ENCODE data around the gene CFB. TPM values are rescaled to one million over a fixed set of nuclear protein-coding genes. Genes with fewer than 3 reads are reported as not detected.
"Not testable (repeated sequence)": the region's sequence is repeated elsewhere in the genome, so short reads cannot be mapped to it uniquely, and the experiment has no call there.

Gene CFB
- total RNA-seq, 4 donors from 2014 or later, result 9.0 to 59.7 (median 39.6) TPM

DNA sequence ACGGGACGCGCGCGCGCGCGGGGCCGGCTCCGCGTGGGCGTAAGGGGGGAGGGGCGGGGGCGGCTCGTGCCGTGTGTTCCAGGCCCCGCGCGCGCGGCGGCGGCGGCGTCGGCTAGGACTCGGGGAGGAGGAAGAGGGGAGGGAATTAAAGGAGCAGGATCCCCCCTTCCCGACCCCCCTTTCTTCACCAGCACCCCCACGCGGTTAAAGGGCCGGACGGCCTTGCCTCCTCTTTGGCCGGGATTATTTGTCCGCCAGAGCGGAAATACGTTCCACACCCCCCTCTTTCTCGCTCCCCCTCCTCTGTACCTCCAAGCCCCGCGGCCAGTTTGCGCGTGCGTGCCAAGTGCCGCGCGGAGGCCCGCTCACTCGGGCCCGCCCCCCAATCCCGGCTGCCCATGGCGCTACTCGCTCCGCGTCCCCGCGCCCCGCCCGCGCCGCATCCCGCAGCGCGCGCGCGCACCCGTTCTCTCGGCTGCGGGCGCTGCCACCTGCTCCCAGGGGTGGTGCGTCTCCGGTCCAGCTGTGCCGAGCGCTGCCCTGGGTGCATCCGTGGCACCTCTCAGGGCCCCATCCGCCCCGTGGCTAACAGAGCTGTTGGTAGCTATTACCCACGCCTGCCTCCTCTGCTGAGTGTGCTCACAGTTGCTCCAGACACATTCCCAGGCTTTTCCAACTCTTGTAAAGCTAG is 43.8 kb upstream of the CFB start, which contains the start of gene ZBTB12:
TSS of gene ZBTB12 (minus strand) at position 134 of the 691 bp plus-strand sequence. CDS start 781 bp downstream, outside the sequence.
- intact Hi-C loops (cut with DNase I; ENCODE audit: low total_unique reads), result loop anchor here (5.0 kb wide), 1 partner anchor 50 kb away; no protein-coding TSS in a partner anchor
- peak within 1 kb of the TSS; percentile 80 to 92 (median 87) for H3K27ac ChIP-seq
- in situ Hi-C loops (cut with MboI; ENCODE audit: low pct_ligation_motif_present in 1 of 4, low pct_unique_long_range_greater_than_20kb in 1 of 4, low sequenced_read_pairs in 3 of 4), result loop anchor here in 1 of 4 donors (10.0 kb wide), 1 partner anchor 53 kb away; the partner anchor contains the start of genes NELFE and SKIC2

DNA sequence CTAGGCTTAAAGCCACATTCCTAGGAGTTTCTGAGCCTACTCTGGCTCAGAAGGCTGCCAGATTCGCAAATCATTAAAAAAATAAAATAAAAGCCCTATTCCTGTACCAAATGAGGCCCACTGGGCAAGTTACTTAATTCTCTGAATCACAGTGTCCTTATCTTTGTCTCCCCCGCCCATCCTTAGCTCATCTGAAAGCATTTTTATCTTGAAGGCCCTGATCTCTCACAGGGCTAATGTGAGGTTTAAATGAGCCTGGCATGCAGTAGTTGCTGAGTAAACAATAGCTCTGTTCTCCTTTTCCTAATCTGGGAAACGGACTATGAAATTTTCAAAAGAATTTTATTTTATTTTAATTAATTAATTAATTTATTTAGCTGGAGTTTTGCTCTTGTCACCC is 41.9 kb upstream of the CFB start:
- TF ChIP-seq POLR2A (IDR thresholded peaks at IDR 0.05) (no peak), POLR2AphosphoS5 (IDR thresholded peaks at IDR 0.05) (no peak), EP300 (IDR thresholded peaks at IDR 0.05; ENCODE audit: low read depth) (no peak)
- TF ChIP-seq, protein P1, sequence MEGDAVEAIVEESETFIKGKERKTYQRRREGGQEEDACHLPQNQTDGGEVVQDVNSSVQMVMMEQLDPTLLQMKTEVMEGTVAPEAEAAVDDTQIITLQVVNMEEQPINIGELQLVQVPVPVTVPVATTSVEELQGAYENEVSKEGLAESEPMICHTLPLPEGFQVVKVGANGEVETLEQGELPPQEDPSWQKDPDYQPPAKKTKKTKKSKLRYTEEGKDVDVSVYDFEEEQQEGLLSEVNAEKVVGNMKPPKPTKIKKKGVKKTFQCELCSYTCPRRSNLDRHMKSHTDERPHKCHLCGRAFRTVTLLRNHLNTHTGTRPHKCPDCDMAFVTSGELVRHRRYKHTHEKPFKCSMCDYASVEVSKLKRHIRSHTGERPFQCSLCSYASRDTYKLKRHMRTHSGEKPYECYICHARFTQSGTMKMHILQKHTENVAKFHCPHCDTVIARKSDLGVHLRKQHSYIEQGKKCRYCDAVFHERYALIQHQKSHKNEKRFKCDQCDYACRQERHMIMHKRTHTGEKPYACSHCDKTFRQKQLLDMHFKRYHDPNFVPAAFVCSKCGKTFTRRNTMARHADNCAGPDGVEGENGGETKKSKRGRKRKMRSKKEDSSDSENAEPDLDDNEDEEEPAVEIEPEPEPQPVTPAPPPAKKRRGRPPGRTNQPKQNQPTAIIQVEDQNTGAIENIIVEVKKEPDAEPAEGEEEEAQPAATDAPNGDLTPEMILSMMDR (IDR thresholded peaks at IDR 0.05), result no peak
- Histone ChIP-seq H3K9me3 (no peaks in the 10 kb centered on the region), H3K4me3 (no peak overlapping the region), H3K36me3 (no peaks in the 10 kb centered on the region), H3K4me1 (peaks cover 2 to 32% (median 17%) of the 10 kb centered on the region in 4 donors), H3K27me3 (no peaks in the 10 kb centered on the region), H3K27ac (peak overlapping the region in 3 of 4 donors; percentile 87 to 92 (median 87))
- WGBS, 2 donors (ENCODE audit: low coverage in 1 of 2), result 84 to 90% methylated on average over 3 of the region's 3 CpGs
- no peak for DNase-seq
- intact Hi-C loops (cut with DNase I; ENCODE audit: low total_unique reads) (loop anchor here (5.0 kb wide), 1 partner anchor 48 kb away; no protein-coding TSS in a partner anchor), in situ Hi-C loops (cut with MboI; ENCODE audit: low pct_ligation_motif_present in 1 of 4, low pct_unique_long_range_greater_than_20kb in 1 of 4, low sequenced_read_pairs in 3 of 4) (loop anchor here in 1 of 4 donors (10.0 kb wide), 1 partner anchor 51 kb away; the partner anchor contains the start of genes NELFE and SKIC2)

More for the DNA sequence above, 43.8 kb upstream of the CFB start, which contains the start of gene ZBTB12:
- WGBS, 2 donors (ENCODE audit: low coverage in 1 of 2), result 0% methylated on average over 46 of the region's 77 CpGs; no CpG with 5 or more reads in 1 of the 2 donors
- no peaks in the 10 kb centered on the region for H3K36me3 ChIP-seq
- peak within 1 kb of the TSS; percentile 51 to 72 (median 60) for H3K4me3 ChIP-seq
- DNase-seq, result peak; percentile 94
- no peaks in the 10 kb centered on the region for H3K27me3 ChIP-seq
- TF ChIP-seq, protein P1 (IDR thresholded peaks at IDR 0.05), result peak in 1 of 5 experiments; percentile 36
- TF ChIP-seq EP300 (IDR thresholded peaks at IDR 0.05; ENCODE audit: low read depth) (no peak), POLR2AphosphoS5 (IDR thresholded peaks at IDR 0.05) (peak in 2 of 3 donors; percentile 62 to 71), POLR2A (IDR thresholded peaks at IDR 0.05) (peak; percentile 60)
- no peaks in the 10 kb centered on the region for H3K9me3 ChIP-seq
- peaks cover 8 to 38% (median 24%) of the 10 kb centered on the region in 4 donors for H3K4me1 ChIP-seq

DNA sequence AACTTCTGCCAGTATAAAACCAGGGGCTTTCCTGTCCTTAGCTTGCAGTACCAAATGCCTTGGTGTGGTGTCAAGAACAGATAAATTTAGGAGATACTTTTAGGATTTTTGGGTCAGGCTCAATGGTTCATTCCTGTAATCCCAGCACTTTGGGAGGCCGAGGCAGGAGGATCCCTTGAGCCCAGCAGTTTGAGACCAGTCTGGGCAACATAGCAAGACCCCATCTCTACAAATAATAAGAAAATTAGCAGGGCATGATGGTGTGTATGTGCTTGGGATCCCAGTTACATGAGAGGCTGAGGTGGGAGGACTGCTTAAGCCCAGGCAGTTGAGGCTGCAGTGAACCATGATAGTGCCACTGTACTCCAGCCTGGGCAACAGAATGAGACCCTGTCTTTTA is 40.9 kb upstream of the CFB start:
- Histone ChIP-seq H3K9me3 (no peaks in the 10 kb centered on the region), H3K36me3 (no peaks in the 10 kb centered on the region), H3K27ac (no peak overlapping the region), H3K4me1 (peaks cover 0 to 21% (median 16%) of the 10 kb centered on the region in 4 donors), H3K27me3 (no peaks in the 10 kb centered on the region), H3K4me3 (no peak overlapping the region)
- 88% methylated on average over 1 of the region's 1 CpG; no CpG with 5 or more reads in 1 of the 2 donors for WGBS, 2 donors (ENCODE audit: low coverage in 1 of 2)
- no peak for TF ChIP-seq POLR2A (IDR thresholded peaks at IDR 0.05)
- TF ChIP-seq, protein P1 (IDR thresholded peaks at IDR 0.05), result no peak
- TF ChIP-seq EP300 (IDR thresholded peaks at IDR 0.05; ENCODE audit: low read depth), result no peak
- TF ChIP-seq POLR2AphosphoS5 (IDR thresholded peaks at IDR 0.05), result no peak
- in situ Hi-C loops (cut with MboI; ENCODE audit: low pct_ligation_motif_present in 1 of 4, low pct_unique_long_range_greater_than_20kb in 1 of 4, low sequenced_read_pairs in 3 of 4) (loop anchor here in 1 of 4 donors (10.0 kb wide), 1 partner anchor 50 kb away; the partner anchor contains the start of genes NELFE and SKIC2), intact Hi-C loops (cut with DNase I; ENCODE audit: low total_unique reads) (no loop called here)
- DNase-seq, result no peak

DNA sequence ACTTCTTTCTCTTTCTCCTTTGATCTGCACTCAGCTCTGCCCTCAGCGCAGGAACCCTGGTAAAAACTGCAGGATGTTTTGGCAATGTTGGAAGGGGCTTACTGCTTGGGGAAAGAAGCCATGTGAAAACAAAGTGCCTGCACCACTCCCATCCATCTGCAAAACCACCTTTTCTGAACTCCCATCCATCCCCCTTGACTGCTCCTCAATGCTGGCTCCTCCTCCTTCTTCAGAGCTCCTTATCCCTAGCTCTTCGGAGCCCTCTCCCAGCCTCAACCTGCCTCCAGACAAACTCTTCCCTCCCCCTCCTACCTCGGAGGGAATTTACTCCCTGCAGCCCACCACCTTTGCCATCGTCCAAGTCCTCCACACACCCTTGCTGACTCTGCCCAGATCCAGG is 39.8 kb upstream of the CFB start:
- Histone ChIP-seq H3K9me3 (no peaks in the 10 kb centered on the region), H3K27ac (no peak overlapping the region), H3K27me3 (no peaks in the 10 kb centered on the region), H3K36me3 (no peaks in the 10 kb centered on the region), H3K4me1 (peaks cover 0 to 17% (median 13%) of the 10 kb centered on the region in 4 donors), H3K4me3 (no peak overlapping the region)
- DNase-seq, result no peak
- intact Hi-C loops (cut with DNase I; ENCODE audit: low total_unique reads), result no loop called here
- TF ChIP-seq POLR2A (IDR thresholded peaks at IDR 0.05) (no peak), EP300 (IDR thresholded peaks at IDR 0.05; ENCODE audit: low read depth) (no peak), POLR2AphosphoS5 (IDR thresholded peaks at IDR 0.05) (no peak)
- TF ChIP-seq, protein P1 (IDR thresholded peaks at IDR 0.05), result no peak
- in situ Hi-C loops (cut with MboI; ENCODE audit: low pct_ligation_motif_present in 1 of 4, low pct_unique_long_range_greater_than_20kb in 1 of 4, low sequenced_read_pairs in 3 of 4), result loop anchor here in 1 of 4 donors (10.0 kb wide), 1 partner anchor 49 kb away; the partner anchor contains the start of genes NELFE and SKIC2
- 44 to 56% methylated on average over 3 to 4 of the region's 4 CpGs for WGBS, 2 donors (ENCODE audit: low coverage in 1 of 2)

DNA sequence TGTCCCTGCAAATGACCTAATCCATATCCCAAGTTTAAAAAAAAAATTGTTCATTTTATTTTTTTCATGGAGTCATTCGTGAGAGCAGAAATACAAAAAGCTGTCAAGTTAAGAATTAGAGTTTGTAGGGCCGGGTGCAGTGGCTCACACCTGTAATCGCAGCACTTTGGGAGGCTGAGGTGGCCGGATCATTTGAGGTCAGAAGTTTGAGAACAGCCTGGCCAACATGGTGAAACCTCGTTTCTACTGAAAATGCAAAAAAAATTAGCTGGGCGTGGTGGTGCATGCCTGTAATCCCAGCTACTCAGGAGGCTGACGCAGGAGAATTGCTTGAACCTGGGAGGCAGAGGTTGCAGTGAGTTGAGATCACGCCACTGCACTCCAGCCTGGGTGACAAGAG is 39.2 kb upstream of the CFB start:
- WGBS, 2 donors (ENCODE audit: low coverage in 1 of 2), result 78% methylated on average over 8 of the region's 8 CpGs
- DNase-seq; H3K4me3 ChIP-seq; H3K27ac ChIP-seq; intact Hi-C loops (cut with DNase I; ENCODE audit: low total_unique reads); H3K36me3 ChIP-seq; H3K27me3 ChIP-seq; H3K9me3 ChIP-seq: not testable (repeated sequence)
- H3K4me1 ChIP-seq, result peaks cover 0 to 17% (median 9%) of the 10 kb centered on the region in 4 donors
- in situ Hi-C loops (cut with MboI; ENCODE audit: low pct_ligation_motif_present in 1 of 4, low pct_unique_long_range_greater_than_20kb in 1 of 4, low sequenced_read_pairs in 3 of 4), result loop anchor here in 1 of 4 donors (10.0 kb wide), 1 partner anchor 48 kb away; the partner anchor contains the start of genes NELFE and SKIC2
